Measurements from ENCODE around the gene AFF2.

The AFF2 gene

DNA sequence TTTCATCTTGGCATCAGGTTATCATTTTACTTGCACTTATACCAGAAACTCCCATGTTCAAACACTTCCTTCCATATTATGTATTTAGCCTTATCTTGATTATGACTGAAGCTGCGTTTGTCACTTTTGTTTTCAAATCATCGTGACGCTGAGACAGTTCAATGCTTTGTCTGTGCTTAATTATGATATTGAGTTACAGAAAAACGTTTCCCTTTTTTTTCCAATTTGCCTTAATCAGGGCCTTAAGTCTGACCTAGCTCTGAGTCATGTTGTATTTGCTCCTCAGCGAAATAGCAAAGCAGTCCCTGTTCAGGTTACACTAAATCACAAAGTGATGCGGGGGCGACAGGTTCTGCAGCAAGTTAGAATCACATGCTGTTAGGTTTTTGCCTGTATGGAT lies 254.7 kb downstream of the AFF2 start:
- no peak for DNase-seq (ENCODE audit: low spot score)

DNA sequence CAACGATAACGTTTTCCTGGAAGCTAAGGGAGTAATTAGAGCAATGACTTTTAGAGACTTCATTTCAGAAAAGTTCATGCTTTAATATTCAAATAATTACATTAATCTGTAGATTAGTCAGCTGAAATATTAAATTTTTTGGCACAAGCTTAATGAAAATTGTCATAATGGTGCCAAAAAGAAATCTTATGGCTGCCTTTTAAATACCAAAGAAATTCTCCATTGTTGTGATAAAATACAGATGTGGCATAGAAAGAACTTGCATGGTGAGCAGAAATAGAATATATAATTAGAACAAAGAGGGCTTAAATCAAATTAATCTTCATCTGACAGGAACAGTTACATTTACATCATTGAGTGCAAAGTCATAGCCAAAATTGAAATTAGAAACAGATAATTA lies 263.5 kb downstream of the AFF2 start:
- no peak for DNase-seq (ENCODE audit: low spot score)

DNA sequence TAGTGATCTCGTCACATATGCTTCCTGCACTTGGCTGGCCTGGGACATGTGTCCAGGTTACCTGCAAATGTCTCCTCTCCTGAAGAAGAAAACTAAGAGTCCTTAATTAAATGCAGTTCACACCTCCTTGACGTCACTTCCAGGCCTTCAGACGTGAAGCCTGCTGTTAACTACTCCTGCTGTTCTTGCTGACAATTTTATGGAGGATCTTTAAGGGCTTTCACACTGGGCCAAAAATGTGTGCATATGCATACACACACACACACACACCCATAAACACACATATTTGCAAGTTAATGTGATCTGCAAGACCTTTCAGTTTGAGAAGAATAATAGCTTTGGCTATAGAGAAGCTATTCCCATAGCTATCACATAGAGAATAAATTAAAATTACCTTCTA lies 267.9 kb downstream of the AFF2 start:
- no peak for DNase-seq (ENCODE audit: low spot score)

DNA sequence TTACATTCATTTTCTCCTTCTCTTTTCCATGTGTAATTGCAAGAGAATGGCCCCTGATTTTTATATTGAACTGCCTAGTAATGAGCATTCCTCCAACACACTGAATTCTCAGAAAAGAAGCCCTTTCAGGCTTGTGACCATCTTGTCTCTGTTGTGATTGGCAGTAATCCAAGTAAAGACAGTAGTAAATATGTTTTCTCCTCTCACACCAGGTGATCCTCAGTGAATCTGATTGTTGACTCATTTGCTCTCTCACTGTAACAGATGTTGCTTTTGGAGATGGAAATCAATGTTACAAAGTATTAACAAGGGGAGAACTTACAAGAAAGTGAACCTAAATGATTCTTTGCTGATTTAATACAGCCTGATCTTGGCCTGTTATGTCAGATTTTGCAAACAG lies 271.0 kb downstream of the AFF2 start:
- DNase-seq (ENCODE audit: low spot score), result no peak

DNA sequence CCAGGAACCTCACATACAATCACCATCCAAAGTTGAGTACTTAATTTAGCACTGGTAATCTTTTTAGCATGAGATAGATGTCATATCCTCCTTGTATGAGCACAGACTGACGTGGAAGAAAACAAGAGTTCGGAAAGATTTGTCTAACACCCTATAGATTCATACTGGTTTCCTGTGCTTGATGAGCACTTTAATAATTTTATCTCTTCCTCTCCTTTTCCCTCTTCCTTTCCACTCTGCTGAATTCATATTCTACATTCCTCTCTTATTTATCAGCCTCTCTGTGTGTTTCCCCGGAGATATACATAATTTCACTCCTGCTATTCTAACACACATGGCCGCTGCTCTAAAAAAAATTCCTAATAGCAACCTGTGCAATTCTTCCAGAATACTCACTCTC lies 273.9 kb downstream of the AFF2 start:
- no peak for DNase-seq (ENCODE audit: low spot score)

DNA sequence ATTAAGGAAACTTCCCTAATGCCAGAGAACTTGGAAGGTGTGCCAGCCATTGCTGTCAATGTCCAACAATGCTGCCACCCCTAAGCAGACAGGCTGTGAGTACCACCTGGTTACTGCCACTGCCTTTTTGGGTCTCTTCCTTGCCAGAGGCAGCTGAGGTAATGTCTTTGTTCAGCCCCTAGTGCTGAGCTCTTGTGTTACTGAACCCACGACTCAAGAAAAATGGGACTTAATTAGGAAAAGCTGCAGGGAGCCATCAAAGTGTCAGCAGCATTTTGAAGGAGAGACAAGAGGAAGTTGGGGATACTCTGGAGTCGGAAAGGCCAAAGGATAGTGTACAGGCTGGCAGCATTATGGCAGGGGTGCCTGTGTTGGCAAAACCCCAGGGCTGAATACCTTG lies 283.7 kb downstream of the AFF2 start:
- DNase-seq (ENCODE audit: low spot score), result no peak

DNA sequence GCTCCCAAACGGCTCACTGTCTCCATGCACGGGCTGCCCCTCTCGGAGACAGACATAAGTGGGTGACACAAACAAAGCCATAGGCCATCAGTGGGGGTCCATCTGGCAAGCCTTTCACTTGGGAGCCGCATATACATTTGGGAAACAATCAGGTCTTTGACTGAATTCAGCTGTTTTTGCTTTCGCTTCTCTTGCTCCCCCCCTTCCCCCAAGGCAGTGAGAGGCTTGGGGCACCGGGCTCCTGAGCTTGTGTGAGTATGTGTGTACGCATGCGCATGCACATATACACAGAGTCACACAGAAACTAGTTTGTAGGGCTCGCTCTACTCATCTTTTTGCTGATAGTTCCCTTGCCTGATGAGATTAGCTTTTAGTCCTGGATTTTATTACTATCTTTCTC lies 284.4 kb downstream of the AFF2 start:
- peak; percentile 5 for DNase-seq (ENCODE audit: low spot score)

DNA sequence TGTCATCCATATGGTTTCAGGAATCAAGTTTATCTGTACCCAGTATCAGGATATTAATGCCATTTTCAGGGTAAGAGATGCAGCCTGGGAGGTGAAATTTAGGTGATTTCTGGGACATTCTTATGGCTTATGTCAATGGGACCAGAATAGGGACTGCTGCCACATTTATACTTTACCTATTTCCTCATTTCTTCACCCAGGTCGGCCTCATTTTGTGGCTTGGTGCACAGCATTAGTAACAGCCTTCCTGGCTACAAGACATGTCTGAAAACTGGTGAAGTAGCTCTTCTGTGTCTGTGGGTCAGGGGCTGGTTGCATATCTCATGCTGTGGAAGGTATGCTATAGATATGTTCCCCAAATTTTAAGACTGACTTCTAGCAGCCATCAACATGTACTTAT lies 284.8 kb downstream of the AFF2 start:
- no peak for DNase-seq (ENCODE audit: low spot score)

DNA sequence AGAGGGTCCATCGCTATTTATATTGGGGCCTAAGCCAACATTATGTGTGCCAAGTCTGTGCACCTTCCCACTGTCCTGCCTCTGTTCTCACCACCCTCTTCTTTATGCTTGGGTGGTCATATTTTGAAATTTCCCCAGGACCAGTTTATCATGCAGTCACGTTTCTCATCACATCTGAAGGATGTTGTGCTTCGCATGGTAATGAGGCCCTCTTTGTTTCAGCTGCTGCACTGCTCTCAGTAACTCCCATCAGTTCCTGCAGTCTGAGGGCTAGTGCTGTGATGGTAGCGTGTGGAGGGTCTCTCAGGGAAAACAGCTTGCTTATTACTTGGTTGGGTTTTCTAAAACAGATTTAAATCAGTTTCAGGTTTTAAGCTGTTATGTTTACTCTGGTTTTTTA lies 288.0 kb downstream of the AFF2 start:
- DNase-seq (ENCODE audit: low spot score), result no peak

DNA sequence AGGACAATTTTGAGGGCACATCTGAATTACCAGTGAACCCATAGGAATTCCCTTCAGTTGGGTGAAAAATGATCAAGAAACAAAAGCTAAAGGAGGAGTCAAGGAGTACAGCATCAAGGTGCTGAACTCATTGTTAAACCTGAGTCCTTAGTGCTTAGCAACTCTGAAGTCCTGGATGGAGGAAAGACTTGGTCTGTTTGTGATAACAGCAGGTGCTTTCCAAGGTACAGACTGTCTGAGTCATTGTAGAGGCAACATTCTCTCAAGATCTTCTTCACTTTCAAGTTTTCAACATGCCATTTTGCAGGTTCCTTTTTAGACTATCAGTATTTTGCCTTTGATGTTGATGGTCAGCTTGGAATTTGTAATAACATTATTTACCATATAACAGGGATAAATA lies 293.9 kb downstream of the AFF2 start:
- no peak for DNase-seq (ENCODE audit: low spot score)

DNA sequence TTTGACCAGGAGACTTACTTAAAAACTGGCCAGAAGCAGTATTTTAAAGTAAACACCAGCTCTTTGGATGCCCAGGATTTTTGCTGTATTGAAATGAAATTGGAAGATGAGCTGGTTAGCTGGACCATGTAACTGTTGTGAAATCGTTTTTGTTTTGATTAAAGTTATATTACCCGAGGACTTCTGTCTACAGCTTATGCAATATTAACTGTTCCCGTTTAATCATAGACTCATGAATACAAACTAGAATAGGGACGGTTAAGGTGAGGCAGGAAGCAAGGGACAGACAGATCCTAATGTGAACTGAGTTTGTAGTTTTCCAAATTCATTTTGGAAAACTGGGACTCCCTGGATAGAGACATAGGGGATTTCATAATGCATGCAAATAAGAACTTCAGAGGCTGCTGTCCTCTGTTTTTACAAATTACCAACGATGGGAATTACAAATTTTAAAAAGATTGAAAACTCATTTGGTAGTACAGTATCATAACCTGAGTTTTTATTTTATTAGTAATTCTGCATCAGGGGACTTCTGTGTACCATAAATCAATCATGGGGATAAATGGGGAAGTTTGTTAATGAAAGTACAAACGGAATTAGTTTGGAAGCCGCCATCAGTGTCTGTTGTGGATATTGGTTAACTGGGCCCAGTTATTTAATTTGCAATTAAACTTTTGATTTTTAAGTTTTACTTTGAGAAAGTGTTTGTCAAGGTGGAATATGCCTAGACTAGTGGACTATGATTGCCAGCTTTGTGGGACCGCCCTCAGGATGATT lies 304.4 kb downstream of the AFF2 start:
- no peak for DNase-seq (ENCODE audit: low spot score)

DNA sequence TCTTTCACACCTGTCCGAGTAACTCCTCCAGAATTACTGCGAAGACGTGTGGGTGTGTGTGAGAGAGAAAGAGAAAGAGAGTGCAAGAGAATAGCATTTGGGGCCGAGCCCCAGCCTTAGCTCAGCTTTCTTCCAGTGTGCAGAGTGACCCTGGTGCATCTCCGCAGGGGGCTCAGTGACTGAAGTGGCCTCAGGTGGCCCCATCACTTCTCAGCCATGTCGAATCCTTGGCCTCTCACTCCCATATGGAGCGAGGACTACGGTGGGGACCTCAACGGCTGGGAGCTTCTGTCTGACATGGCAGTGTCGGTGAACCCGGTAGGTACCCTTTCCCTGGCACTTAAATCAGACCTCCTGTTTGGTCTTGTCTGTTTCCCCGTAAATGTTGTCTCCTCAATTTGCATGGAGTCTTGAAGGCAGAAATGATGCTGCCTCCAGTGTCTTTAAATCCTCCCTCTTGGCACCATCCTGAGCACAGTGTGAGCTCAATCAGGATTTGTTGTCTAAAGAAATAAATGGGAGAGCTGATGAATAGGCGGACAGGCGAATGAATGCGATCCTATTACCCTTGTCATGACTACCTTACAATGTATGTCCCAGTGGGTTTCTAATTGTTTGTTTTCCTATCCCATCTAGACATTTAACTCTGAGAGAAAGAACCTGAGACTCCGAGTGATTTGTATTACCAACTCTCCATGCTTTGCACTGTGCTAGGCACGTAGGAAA lies 305.9 kb downstream of the AFF2 start:
- no peak for DNase-seq (ENCODE audit: low spot score)

DNA sequence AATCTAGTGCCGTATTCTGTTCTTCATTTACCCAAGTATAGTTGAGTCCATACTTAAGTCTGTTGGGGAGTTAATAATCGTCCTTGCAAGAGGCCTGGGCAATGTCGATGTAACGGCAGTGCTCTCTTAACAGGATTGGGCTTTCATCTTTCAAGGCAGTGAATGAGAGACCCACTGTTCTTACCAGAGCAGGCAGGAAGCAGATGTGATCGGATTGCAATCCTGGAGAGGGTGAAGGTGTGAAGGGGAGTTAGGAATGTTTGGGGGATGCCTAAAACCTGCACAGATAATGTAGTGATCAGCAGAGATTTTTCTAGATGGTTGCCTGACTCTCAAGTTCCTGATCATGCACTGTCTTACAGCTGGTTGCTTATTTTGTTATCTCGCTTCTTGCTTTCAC lies 308.4 kb downstream of the AFF2 start:
- no peak for DNase-seq (ENCODE audit: low spot score)

DNA sequence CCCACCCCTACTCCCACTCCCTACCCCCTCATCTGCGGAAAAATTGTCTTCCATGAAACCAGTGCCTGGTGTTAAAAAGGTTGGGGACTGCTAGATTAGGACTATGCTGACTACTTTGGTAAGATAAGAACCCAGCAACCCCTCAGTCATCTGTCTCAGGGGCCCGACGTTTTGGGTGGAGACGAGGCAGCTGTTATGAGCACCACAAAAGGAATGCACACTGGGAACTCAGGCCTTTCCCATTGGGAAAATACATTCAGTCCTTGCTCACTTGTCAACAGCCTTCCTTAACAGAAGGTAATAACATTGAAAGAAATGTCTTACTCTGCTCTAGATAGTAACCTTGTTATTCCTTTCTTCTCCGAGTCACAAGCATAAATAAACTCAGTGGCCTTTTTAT lies 310.8 kb downstream of the AFF2 start:
- no peak for DNase-seq (ENCODE audit: low spot score)

DNA sequence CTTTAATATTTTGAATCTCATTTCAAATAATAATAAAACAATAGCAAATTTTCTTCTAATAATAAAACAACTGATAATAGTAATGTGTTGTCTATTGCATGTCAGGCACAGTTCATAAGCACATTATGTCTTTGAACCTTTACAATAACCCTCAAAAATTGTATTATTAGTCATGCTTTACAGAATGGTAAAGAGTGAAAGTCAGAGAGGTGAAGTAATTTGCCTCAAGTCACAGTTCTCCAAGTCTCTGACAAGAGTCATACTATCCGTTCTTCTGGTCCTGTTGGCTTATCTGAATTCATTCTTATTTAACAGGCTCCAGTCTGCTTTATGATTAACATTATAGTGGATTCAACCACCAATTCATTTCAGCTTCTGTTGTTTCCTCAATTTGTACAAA lies 313.0 kb downstream of the AFF2 start:
- DNase-seq (ENCODE audit: low spot score), result no peak

DNA sequence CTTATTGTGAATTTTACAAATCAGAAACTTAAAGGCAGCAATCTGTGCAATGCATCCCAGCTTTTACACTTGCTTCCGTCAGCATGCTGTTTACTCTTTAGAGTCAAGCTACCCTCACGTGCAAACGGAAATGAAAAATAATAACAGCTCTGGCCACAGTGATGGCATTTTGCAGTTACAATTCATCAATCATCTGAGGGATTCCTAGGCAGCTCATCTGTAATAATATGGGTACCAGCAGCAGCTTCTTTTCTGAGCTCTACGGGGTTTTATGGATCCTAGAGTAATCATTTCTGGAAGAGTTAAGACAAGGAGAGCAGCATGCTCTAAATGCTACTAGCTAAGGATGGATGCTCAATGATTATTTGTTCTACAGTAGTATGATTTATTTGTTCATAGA lies 313.6 kb downstream of the AFF2 start:
- no peak for DNase-seq (ENCODE audit: low spot score)

DNA sequence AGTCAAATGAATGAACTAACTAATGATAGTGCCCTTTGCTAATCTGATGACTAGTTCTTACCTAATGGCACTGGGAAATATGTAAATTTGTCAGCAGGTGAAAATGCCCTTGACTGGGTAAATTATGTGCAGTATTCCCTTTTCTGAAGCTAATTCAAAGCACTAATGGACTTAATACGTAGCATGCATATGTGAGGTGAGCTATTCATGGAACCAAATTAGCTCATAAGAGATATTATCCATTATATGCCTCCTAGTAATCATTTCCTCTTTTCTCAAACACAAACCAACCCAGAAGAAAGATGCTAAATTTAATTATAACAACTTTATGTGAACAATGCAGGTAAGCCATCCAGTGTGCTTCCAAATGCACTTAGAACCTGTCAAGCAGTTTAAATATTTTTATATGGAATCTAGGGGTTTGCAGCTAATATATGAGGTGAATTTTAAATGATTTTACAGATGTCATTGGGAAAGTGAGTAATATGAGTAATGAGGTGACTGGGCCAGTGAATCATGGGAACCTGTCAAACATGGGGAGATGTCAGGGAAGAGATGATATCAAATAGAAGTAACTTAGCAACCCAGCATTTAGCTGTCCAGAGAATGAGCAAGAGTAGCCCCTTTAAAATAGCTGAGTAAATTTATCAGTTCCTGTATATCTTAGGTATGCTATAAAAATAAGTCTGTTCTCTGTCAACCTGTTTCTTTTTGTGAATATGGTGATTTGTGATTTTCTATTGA lies 315.0 kb downstream of the AFF2 start:
- no peak for DNase-seq (ENCODE audit: low spot score)

DNA sequence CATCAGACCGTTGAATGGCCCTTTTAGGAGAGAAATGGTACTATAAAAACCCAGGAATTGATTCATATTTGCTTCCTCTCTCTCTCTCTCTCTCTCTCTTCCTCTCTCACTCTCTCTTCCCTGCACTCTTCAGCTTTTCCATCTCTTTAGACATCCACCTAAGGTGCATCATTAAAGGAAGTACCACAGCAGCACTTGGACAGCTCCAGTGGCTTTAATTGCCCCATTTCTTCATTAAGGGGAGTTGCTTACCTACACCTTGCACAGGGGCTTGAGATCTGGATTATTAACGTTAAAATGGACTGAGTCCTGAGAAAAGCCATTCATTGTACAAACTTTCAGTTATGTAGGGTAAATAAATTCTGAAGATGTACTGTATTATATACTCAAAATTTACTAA lies 323.6 kb downstream of the AFF2 start:
- DNase-seq (ENCODE audit: low spot score), result no peak

DNA sequence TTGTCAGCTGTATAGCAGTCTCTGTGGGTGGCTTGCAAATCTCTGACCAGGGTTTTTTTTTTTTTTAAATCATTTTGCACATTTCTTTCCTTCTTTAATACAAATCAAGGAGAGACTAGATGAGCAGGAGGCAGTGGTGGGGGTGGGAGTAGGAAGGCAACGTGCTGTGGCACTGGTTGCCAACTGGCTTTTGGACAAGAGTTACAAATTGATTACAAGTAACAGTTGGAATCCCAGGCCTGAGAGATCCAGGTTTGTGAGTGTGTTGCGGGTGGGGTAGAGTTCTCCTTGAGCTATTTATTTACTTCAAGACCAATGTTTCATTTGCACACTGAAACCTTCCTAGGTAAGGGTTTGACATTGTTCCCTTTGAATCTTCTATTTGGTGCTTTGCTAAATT lies 325.3 kb downstream of the AFF2 start:
- DNase-seq (ENCODE audit: low spot score), result no peak

DNA sequence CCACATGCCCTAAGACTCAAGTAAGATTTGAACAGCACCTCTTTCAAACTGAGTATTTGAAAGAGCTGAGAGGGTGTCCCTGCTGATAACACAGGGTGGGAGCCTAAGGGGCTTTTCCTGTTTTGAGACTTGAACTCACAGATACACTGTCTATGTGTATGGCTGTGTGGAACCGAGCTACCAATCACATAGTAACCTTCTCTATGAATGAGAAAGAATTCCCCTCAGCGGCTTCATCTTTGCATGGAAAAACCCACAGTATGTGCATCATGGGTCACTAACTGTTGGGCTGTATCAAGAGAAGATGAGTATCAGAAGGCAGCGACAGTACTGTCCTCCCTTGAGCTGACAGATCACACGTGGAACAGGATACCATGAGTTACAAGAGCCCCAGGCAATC lies 336.3 kb downstream of the AFF2 start:
- no peak for DNase-seq (ENCODE audit: low spot score)

DNA sequence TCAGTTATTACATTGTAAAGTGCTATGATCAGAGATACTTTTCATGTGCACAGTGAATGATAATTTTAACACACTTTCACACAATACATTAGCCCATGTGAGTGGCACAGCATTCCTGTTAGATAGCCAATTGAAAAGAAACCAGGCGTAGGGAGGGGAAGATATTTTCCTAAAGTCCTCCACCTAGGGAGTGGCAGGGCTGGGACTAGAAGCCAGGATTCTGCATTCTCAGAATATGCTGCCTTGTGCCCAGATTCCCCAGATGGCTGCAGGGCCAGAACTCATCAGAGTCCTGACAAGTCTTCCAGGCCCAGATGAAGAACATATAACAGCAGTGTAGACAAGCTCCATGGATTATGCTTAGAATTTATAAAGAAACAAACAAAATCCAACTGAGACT lies 350.2 kb downstream of the AFF2 start:
- DNase-seq (ENCODE audit: low spot score), result no peak

DNA sequence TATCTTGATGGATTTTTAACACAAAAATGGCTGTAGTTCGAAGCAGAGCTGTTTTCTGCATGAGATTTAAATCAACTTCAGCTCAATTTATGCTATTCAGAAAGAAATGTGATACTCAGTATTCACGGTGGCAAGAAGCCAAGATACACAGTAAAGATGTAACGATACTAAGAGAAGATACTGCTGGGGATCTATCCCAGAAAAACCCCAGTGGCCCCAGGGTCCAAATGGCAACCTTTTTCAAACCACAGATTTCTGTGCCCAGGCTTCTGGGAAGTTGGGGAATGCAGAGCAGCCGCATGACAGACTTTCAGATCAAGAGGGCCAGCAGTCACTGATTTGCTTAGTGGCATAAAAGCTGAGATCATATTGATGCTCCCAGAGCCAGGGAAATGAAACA lies 353.9 kb downstream of the AFF2 start:
- DNase-seq (ENCODE audit: low spot score), result no peak

DNA sequence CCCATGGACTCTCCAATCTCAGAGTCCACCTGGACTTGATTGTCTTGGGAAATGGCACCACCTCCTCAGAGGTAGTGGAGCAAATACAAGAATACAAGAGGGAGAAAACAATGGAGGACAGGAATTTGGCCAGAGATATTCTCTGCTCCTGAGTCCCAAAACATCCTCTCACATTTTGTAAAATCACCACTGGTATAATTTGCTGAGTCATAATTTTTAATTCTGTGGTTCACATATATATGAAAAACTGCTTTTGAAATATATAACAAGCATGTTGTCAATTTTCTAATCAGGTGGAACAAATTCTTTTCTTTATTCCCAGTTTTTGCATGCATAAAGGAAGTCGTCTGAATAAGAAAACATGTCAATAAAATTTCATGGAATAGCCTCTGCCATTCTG lies 356.1 kb downstream of the AFF2 start:
- DNase-seq (ENCODE audit: low spot score), result no peak
